Loucy (cell line): ENCODE measurements around the gene TAF3.

Experiments
- H2AFZ ChIP-seq: fragments of 200-600 bp; sonication (generic); 2 replicates; pipeline ENCODE4 v1.6.0; 2016; ENCODE audit warnings: antibody characterized with exemption, mild to moderate bottlenecking, low read length, moderate library complexity
- H3F3A ChIP-seq: fragments of 200-600 bp; 2 replicates; pipeline ENCODE4 v1.6.0; 2016; ENCODE audit warnings: antibody characterized with exemption, low read depth, mild to moderate bottlenecking
- H3K27me3 ChIP-seq: fragments of 200-600 bp; sonication (generic); 2 replicates; pipeline ENCODE4 v1.6.1; 2014; ENCODE audit warnings: low read length, mild to moderate bottlenecking; ENCODE audit not compliant: insufficient read depth, poor library complexity, severe bottlenecking
- H3K36me3 ChIP-seq: fragments of 200-600 bp; sonication (generic); 2 replicates; pipeline ENCODE4 v1.6.1; 2016; ENCODE audit warnings: low read length; ENCODE audit not compliant: insufficient read depth
- H3K4me1 ChIP-seq: fragments of 200-600 bp; sonication (generic); 2 replicates; pipeline ENCODE4 v1.5.1; 2014; ENCODE audit warnings: low read length, mild to moderate bottlenecking; ENCODE audit not compliant: insufficient read depth, poor library complexity, severe bottlenecking
- H3K4me2 ChIP-seq: fragments of 200-600 bp; sonication (generic); 2 replicates; pipeline ENCODE4 v1.6.0; 2014; ENCODE audit warnings: antibody characterized with exemption, low read length, low read depth, mild to moderate bottlenecking; ENCODE audit not compliant: poor library complexity, severe bottlenecking
- H3K4me3 ChIP-seq: fragments of 200-600 bp; sonication (generic); 2 replicates; pipeline ENCODE4 v1.5.1; 2014; ENCODE audit warnings: low read length, mild to moderate bottlenecking, mixed read lengths; ENCODE audit not compliant: poor library complexity, severe bottlenecking
- H3K79me2 ChIP-seq: fragments of 200-600 bp; sonication (generic); 2 replicates; pipeline ENCODE4 v1.6.1; 2014; ENCODE audit warnings: low read length; ENCODE audit not compliant: insufficient read depth
- H3K9ac ChIP-seq: fragments of 200-600 bp; sonication (generic); 2 replicates; pipeline ENCODE4 v1.6.0; 2014; ENCODE audit warnings: mild to moderate bottlenecking, low read depth, low read length, moderate library complexity; ENCODE audit not compliant: poor library complexity, severe bottlenecking
- H3K9me2 ChIP-seq: fragments of 200-600 bp; sonication (generic); replicated peaks from 2 replicates; pipeline ENCODE4 v1.6.1; 2016; ENCODE audit warnings: low read depth, low read length, mixed read lengths
- H3K9me3 ChIP-seq: fragments of 200-600 bp; sonication (generic); 2 replicates; pipeline ENCODE4 v1.6.1; 2014; ENCODE audit warnings: mild to moderate bottlenecking, antibody characterized with exemption, low read length, low read depth; ENCODE audit not compliant: insufficient read depth
- H4K20me1 ChIP-seq: fragments of 200-600 bp; sonication (generic); 2 replicates; pipeline ENCODE4 v1.6.0; 2014; ENCODE audit warnings: antibody characterized with exemption, low read length, mild to moderate bottlenecking; ENCODE audit not compliant: insufficient read depth, poor library complexity, severe bottlenecking
- CTCF ChIP-seq: fragments of 200-600 bp; sonication (generic); conservative IDR thresholded peaks from 2 replicates; pipeline ENCODE4 v1.5.1; 2014; ENCODE audit warnings: mild to moderate bottlenecking, antibody characterized with exemption, low read length
- EZH2phosphoT487 ChIP-seq: fragments of 200-600 bp; IDR thresholded peaks from 2 replicates; pipeline ENCODE4 v1.6.1; 2018; ENCODE audit warnings: antibody characterized with exemption, mild to moderate bottlenecking, moderate library complexity, borderline replicate concordance

The TAF3 gene

GRCh38 chr10:7817576-7817975, 729 bp upstream of the TAF3 start:
- peak overlapping the region; percentile 96 for H3K4me3 ChIP-seq
- peaks cover 27% of the 10 kb centered on the region for H3K4me1 ChIP-seq
- H4K20me1 ChIP-seq: peaks cover 9% of the 10 kb centered on the region
- TF ChIP-seq CTCF (no peak), EZH2phosphoT487 (no peak)
- H3K79me2 ChIP-seq: peaks cover 42% of the 10 kb centered on the region
- H3F3A ChIP-seq: no peaks in the 10 kb centered on the region
- no peaks in the 10 kb centered on the region for H3K36me3 ChIP-seq
- H2AFZ ChIP-seq: peak overlapping the region; percentile 91
- H3K4me2 ChIP-seq: peak overlapping the region; percentile 73
- H3K9ac ChIP-seq: no peak overlapping the region
- no peaks in the 10 kb centered on the region for H3K9me3 ChIP-seq
- peaks cover 13% of the 10 kb centered on the region for H3K27me3 ChIP-seq
- H3K9me2 ChIP-seq: no peaks in the 10 kb centered on the region

- H3K9me2 ChIP-seq: no peaks in the 10 kb centered on the region
- peaks cover 13% of the 10 kb centered on the region for H3K27me3 ChIP-seq
- H3K4me2 ChIP-seq: peak overlapping the region; percentile 73
- H3K4me1 ChIP-seq: peaks cover 27% of the 10 kb centered on the region
- H2AFZ ChIP-seq: peak overlapping the region; percentile 91
- no peaks in the 10 kb centered on the region for H3K36me3 ChIP-seq
- H4K20me1 ChIP-seq: peaks cover 9% of the 10 kb centered on the region
- H3K4me3 ChIP-seq: peak overlapping the region; percentile 96
- no peak overlapping the region for H3K9ac ChIP-seq
- peaks cover 44% of the 10 kb centered on the region for H3K79me2 ChIP-seq
- TF ChIP-seq CTCF (no peak), EZH2phosphoT487 (no peak)
- H3K9me3 ChIP-seq: no peaks in the 10 kb centered on the region
- H3F3A ChIP-seq: no peaks in the 10 kb centered on the region
Observed at GRCh38 chr10:7817984-7818294, 366 bp upstream of the TAF3 start.

GRCh38 chr10:7819121-7819460, 786 bp downstream of the TAF3 start:
- Histone ChIP-seq H3K4me1 (peaks cover 27% of the 10 kb centered on the region), H3K36me3 (no peaks in the 10 kb centered on the region), H3K4me3 (peak overlapping the region; percentile 96), H3K4me2 (peak overlapping the region; percentile 94), H3K9me2 (no peaks in the 10 kb centered on the region), H3K9me3 (no peaks in the 10 kb centered on the region), H2AFZ (peak overlapping the region; percentile 91), H3K27me3 (peaks cover 13% of the 10 kb centered on the region), H4K20me1 (peaks cover 9% of the 10 kb centered on the region), H3F3A (no peaks in the 10 kb centered on the region), H3K9ac (peak overlapping the region; percentile 80), H3K79me2 (peaks cover 44% of the 10 kb centered on the region)
- TF ChIP-seq EZH2phosphoT487 (no peak), CTCF (peak; percentile 43)
